Measurements from ENCODE around the gene PI16.

The PI16 gene

GRCh38 chr6:36908747-36909146 lies 45.8 kb upstream of the PI16 start:
- TF ChIP-seq MAX (IDR thresholded peaks at IDR 0.05) (no peak), TAF1 (IDR thresholded peaks at IDR 0.05; ENCODE audit: low read depth) (no peak), FOXM1 (IDR thresholded peaks at IDR 0.05; ENCODE audit: borderline replicate concordance, low read depth) (no peak)

GRCh38 chr6:36912030-36912454 lies 42.5 kb upstream of the PI16 start:
- TF ChIP-seq CREB1 (IDR thresholded peaks at IDR 0.05; ENCODE audit: low read depth) (no peak), EGR1 (IDR thresholded peaks at IDR 0.05) (no peak), NFIC (IDR thresholded peaks at IDR 0.05) (no peak), YY1 (IDR thresholded peaks at IDR 0.05; ENCODE audit: low read depth) (no peak), TEAD4 (IDR thresholded peaks at IDR 0.05) (no peak)

GRCh38 chr6:36912586-36912985 lies 42.0 kb upstream of the PI16 start:
- no peak for TF ChIP-seq CREB1 (IDR thresholded peaks at IDR 0.05; ENCODE audit: low read depth)
- no peak for TF ChIP-seq EP300 (IDR thresholded peaks at IDR 0.05; ENCODE audit: borderline replicate concordance)
- TF ChIP-seq MAX (IDR thresholded peaks at IDR 0.05) = no peak
- no peak for TF ChIP-seq USF1 (IDR thresholded peaks at IDR 0.05)
- no peak for TF ChIP-seq REST (IDR thresholded peaks at IDR 0.05; ENCODE audit: low read depth)
- TF ChIP-seq YY1 (IDR thresholded peaks at IDR 0.05; ENCODE audit: low read depth) = no peak
- no peak for TF ChIP-seq FOXM1 (IDR thresholded peaks at IDR 0.05; ENCODE audit: borderline replicate concordance, low read depth)
- no peak for TF ChIP-seq TEAD4 (IDR thresholded peaks at IDR 0.05)
- TF ChIP-seq CEBPB (IDR thresholded peaks at IDR 0.05) = no peak
- no peak for TF ChIP-seq RAD21 (IDR thresholded peaks at IDR 0.05; ENCODE audit: low read depth)
- no peak for TF ChIP-seq ZBTB7A (IDR thresholded peaks at IDR 0.05; ENCODE audit: low read depth)
- TF ChIP-seq TCF12 (IDR thresholded peaks at IDR 0.05; ENCODE audit: low read depth) = no peak
- TF ChIP-seq NFIC (IDR thresholded peaks at IDR 0.05) = no peak
- no peak for TF ChIP-seq EGR1 (IDR thresholded peaks at IDR 0.05)
- TF ChIP-seq TAF1 (IDR thresholded peaks at IDR 0.05; ENCODE audit: low read depth) = no peak

- TF ChIP-seq CREB1 (IDR thresholded peaks at IDR 0.05; ENCODE audit: low read depth) = no peak
- no peak for TF ChIP-seq TEAD4 (IDR thresholded peaks at IDR 0.05)
- TF ChIP-seq REST (IDR thresholded peaks at IDR 0.05; ENCODE audit: low read depth) = no peak
- TF ChIP-seq EP300 (IDR thresholded peaks at IDR 0.05; ENCODE audit: borderline replicate concordance) = no peak
- TF ChIP-seq TCF12 (IDR thresholded peaks at IDR 0.05; ENCODE audit: low read depth) = no peak
- TF ChIP-seq ZBTB7A (IDR thresholded peaks at IDR 0.05; ENCODE audit: low read depth) = no peak
- no peak for TF ChIP-seq TAF1 (IDR thresholded peaks at IDR 0.05; ENCODE audit: low read depth)
- no peak for TF ChIP-seq YY1 (IDR thresholded peaks at IDR 0.05; ENCODE audit: low read depth)
- no peak for TF ChIP-seq EGR1 (IDR thresholded peaks at IDR 0.05)
- TF ChIP-seq USF1 (IDR thresholded peaks at IDR 0.05) = no peak
- no peak for TF ChIP-seq FOXM1 (IDR thresholded peaks at IDR 0.05; ENCODE audit: borderline replicate concordance, low read depth)
- TF ChIP-seq CEBPB (IDR thresholded peaks at IDR 0.05) = no peak
- TF ChIP-seq NFIC (IDR thresholded peaks at IDR 0.05) = no peak
- no peak for TF ChIP-seq MAX (IDR thresholded peaks at IDR 0.05)
- no peak for TF ChIP-seq RAD21 (IDR thresholded peaks at IDR 0.05; ENCODE audit: low read depth)
These were observed 41.5 kb upstream of the PI16 start for GRCh38 chr6:36913082-36913481.

- TF ChIP-seq USF1 (IDR thresholded peaks at IDR 0.05) = no peak
- TF ChIP-seq TEAD4 (IDR thresholded peaks at IDR 0.05) = no peak
- TF ChIP-seq RAD21 (IDR thresholded peaks at IDR 0.05; ENCODE audit: low read depth) = peak; percentile 47
These were observed 40.2 kb upstream of the PI16 start for GRCh38 chr6:36914227-36914794.

- no peak for TF ChIP-seq TAF1 (IDR thresholded peaks at IDR 0.05; ENCODE audit: low read depth)
These were observed 38.9 kb upstream of the PI16 start for GRCh38 chr6:36915599-36915998.
